Cerebellar cortex (tissue), 1 donor: Measurements from ENCODE around the gene OXLD1.

Experiments
- DNase-seq: peaks from one replicate; pipeline ENCODE4 v3.0.0-alpha.2; 2015; ENCODE audit warnings: low spot score

The OXLD1 gene

DNA sequence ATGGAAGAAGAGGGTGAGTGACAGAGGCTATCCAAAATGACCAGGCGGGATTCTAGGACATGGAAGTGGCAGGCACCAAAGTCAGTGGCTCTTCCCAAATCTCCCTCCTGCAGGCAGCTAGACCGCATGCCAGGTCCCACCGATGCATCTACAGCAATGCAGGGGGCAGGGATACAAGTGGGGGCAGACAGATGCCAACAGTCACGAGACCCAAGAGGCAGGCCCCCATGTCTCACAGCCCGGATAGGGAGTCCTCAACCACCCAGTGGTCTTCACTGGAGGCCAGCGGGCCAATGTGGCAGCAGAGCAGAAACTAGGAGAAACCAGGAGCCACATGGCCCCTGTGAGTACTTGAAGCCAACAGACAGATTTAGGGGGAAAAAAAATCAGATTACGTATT is 49.5 kb downstream of the OXLD1 start:
- DNase-seq: no peak

- no peak for DNase-seq
Measured at GRCh38 chr17:81615401-81615930, 50.9 kb downstream of the OXLD1 start.
